Activated T-helper 1 cell treated with anti-CD3 and anti-CD28 coated beads, Interleukin-12 subunit alpha, Interleukin-12 subunit beta, Interleukin-2, Interleukin-4 antibody, amounts not matched to agents 30 ng/mL and 10 ng/mL and 1 ng/mL, durations not matched to agents 14 hours and 24 hours and 36 hours (primary cell): ENCODE results near the gene LGALS16. TPM values are rescaled to one million over a fixed set of nuclear protein-coding genes. Genes with fewer than 3 reads are reported as not detected.
"Not testable (repeated sequence)": the region's sequence is repeated elsewhere in the genome, so short reads cannot be mapped to it uniquely, and the experiment has no call there.

Experiments used
- DNase-seq: peaks from one replicate; pipeline ENCODE4 v3.0.0; 2021; ENCODE audit warnings: low spot score
- H3K27ac Mint-ChIP-seq: one replicate; pipeline ENCODE4 v1.8.0; 2021; ENCODE audit warnings: mild to moderate bottlenecking, mixed read lengths
- H3K27me3 Mint-ChIP-seq: one replicate; pipeline ENCODE4 v1.8.0; 2022; ENCODE audit warnings: mild to moderate bottlenecking, moderate library complexity, mixed read lengths; ENCODE audit not compliant: insufficient read depth
- H3K36me3 Mint-ChIP-seq: one replicate; pipeline ENCODE4 v1.8.0; 2021; ENCODE audit warnings: low read depth, mixed read lengths
- H3K4me1 Mint-ChIP-seq: one replicate; pipeline ENCODE4 v1.8.0; 2021; ENCODE audit warnings: low read depth, mixed read lengths
- H3K4me3 Mint-ChIP-seq: one replicate; pipeline ENCODE4 v1.8.0; 2021; ENCODE audit warnings: mild to moderate bottlenecking, moderate library complexity, mixed read lengths
- H3K9me3 Mint-ChIP-seq: one replicate; pipeline ENCODE4 v1.8.0; 2021; ENCODE audit warnings: mixed read lengths
- intact Hi-C: fragments of 100-400 bp; cut with micrococcal nuclease; formaldehyde crosslinking; loops from one replicate; pipeline ENCODE4 v1.15.1; 2024
- total RNA-seq: library from RNA; stranded (reverse); gene quantifications from 2 replicates; pipeline ENCODE4 v1.2.3, GENCODE V29; 2022

LGALS16 gene
- total RNA-seq, 1 donor from 2014 or later, result not detected

GRCh38 chr19:39659791-39660190, 4.1 kb downstream of the LGALS16 start:
- H3K27me3 Mint-ChIP-seq, result peaks cover 8% of the 10 kb centered on the region
- H3K9me3 Mint-ChIP-seq, result no peaks in the 10 kb centered on the region
- intact Hi-C loops, result no loop called here
- no peak for DNase-seq
- H3K4me3 Mint-ChIP-seq, result no peak overlapping the region
- H3K36me3 Mint-ChIP-seq, result no peaks in the 10 kb centered on the region
- H3K4me1 Mint-ChIP-seq, result no peaks in the 10 kb centered on the region
- H3K27ac Mint-ChIP-seq, result no peak overlapping the region

- peaks cover 8% of the 10 kb centered on the region for H3K27me3 Mint-ChIP-seq
- no peak for DNase-seq
- intact Hi-C loops, result no loop called here
- H3K27ac Mint-ChIP-seq, result no peak overlapping the region
- H3K9me3 Mint-ChIP-seq, result no peaks in the 10 kb centered on the region
- no peak overlapping the region for H3K4me3 Mint-ChIP-seq
- no peaks in the 10 kb centered on the region for H3K4me1 Mint-ChIP-seq
- no peaks in the 10 kb centered on the region for H3K36me3 Mint-ChIP-seq
Observed at GRCh38 chr19:39660661-39661060, 4.9 kb downstream of the LGALS16 start.

GRCh38 chr19:39661565-39661964, 5.9 kb downstream of the LGALS16 start:
- H3K27me3 Mint-ChIP-seq, result peaks cover 8% of the 10 kb centered on the region
- H3K4me1 Mint-ChIP-seq, result no peaks in the 10 kb centered on the region
- no peak overlapping the region for H3K4me3 Mint-ChIP-seq
- intact Hi-C loops, result no loop called here
- no peak for DNase-seq
- H3K9me3 Mint-ChIP-seq, result no peaks in the 10 kb centered on the region
- H3K36me3 Mint-ChIP-seq, result no peaks in the 10 kb centered on the region
- H3K27ac Mint-ChIP-seq, result no peak overlapping the region

GRCh38 chr19:39669860-39670259, 14.1 kb downstream of the LGALS16 start:
- intact Hi-C loops, result loop anchor here (5.0 to 10.0 kb wide), 2 partner anchors 273 to 545 kb away; partner anchors contain the start of gene PAK4
- DNase-seq, H3K27ac Mint-ChIP-seq, H3K9me3 Mint-ChIP-seq, H3K27me3 Mint-ChIP-seq, H3K36me3 Mint-ChIP-seq, H3K4me3 Mint-ChIP-seq: not testable (repeated sequence)
- peaks cover 19% of the 10 kb centered on the region for H3K4me1 Mint-ChIP-seq

- Mint-ChIP-seq H3K4me1 (peaks cover 28% of the 10 kb centered on the region), H3K9me3 (no peaks in the 10 kb centered on the region), H3K27ac (no peak overlapping the region), H3K27me3 (peaks cover 5% of the 10 kb centered on the region), H3K4me3 (no peak overlapping the region), H3K36me3 (peaks cover 2% of the 10 kb centered on the region)
- no peak for DNase-seq
- intact Hi-C loops, result loop anchor here (5.0 to 10.0 kb wide), 2 partner anchors 274 to 546 kb away; partner anchors contain the start of gene PAK4
Observed at GRCh38 chr19:39670998-39671397, 15.3 kb downstream of the LGALS16 start.

GRCh38 chr19:39671739-39672363, 16.1 kb downstream of the LGALS16 start:
- H3K4me3 Mint-ChIP-seq, result no peak overlapping the region
- H3K27me3 Mint-ChIP-seq, result peaks cover 5% of the 10 kb centered on the region
- no peaks in the 10 kb centered on the region for H3K9me3 Mint-ChIP-seq
- intact Hi-C loops, result loop anchor here (1.0 to 10.0 kb wide), 4 partner anchors 121 to 547 kb away; partner anchors contain the start of gene PAK4
- peaks cover 2% of the 10 kb centered on the region for H3K36me3 Mint-ChIP-seq
- peaks cover 32% of the 10 kb centered on the region for H3K4me1 Mint-ChIP-seq
- no peak overlapping the region for H3K27ac Mint-ChIP-seq
- DNase-seq, result peak; percentile 50

GRCh38 chr19:39672473-39672872, 16.8 kb downstream of the LGALS16 start:
- Mint-ChIP-seq H3K4me1 (peaks cover 32% of the 10 kb centered on the region), H3K27me3 (peaks cover 2% of the 10 kb centered on the region), H3K36me3 (peaks cover 2% of the 10 kb centered on the region), H3K27ac (no peak overlapping the region), H3K4me3 (no peak overlapping the region), H3K9me3 (no peaks in the 10 kb centered on the region)
- intact Hi-C loops, result loop anchor here (1.0 to 10.0 kb wide), 4 partner anchors 121 to 548 kb away; partner anchors contain the start of gene PAK4
- no peak for DNase-seq

GRCh38 chr19:39673862-39674261, 18.1 kb downstream of the LGALS16 start:
- not testable (repeated sequence) for DNase-seq, H3K27ac Mint-ChIP-seq, H3K27me3 Mint-ChIP-seq, H3K4me3 Mint-ChIP-seq, H3K36me3 Mint-ChIP-seq, H3K9me3 Mint-ChIP-seq
- H3K4me1 Mint-ChIP-seq, result peaks cover 42% of the 10 kb centered on the region
- intact Hi-C loops, result loop anchor here (1.0 to 10.0 kb wide), 3 partner anchors 92 to 549 kb away; partner anchors contain the start of gene PAK4

GRCh38 chr19:39676004-39676403, 20.3 kb downstream of the LGALS16 start:
- H3K9me3 Mint-ChIP-seq, result no peaks in the 10 kb centered on the region
- DNase-seq, result no peak
- no peaks in the 10 kb centered on the region for H3K36me3 Mint-ChIP-seq
- peaks cover 63% of the 10 kb centered on the region for H3K4me1 Mint-ChIP-seq
- peaks cover 1% of the 10 kb centered on the region for H3K27me3 Mint-ChIP-seq
- H3K4me3 Mint-ChIP-seq, result peak overlapping the region; percentile 60
- intact Hi-C loops, result loop anchor here (1.0 to 10.0 kb wide), 2 partner anchors 93 to 551 kb away; partner anchors contain the start of gene PAK4
- peak overlapping the region; percentile 72 for H3K27ac Mint-ChIP-seq

GRCh38 chr19:39677961-39678889, 22.5 kb downstream of the LGALS16 start:
- Mint-ChIP-seq H3K4me1 (peaks cover 58% of the 10 kb centered on the region), H3K4me3 (peak overlapping the region; percentile 71), H3K27me3 (peaks cover 1% of the 10 kb centered on the region), H3K36me3 (peaks cover 3% of the 10 kb centered on the region), H3K27ac (peak overlapping the region; percentile 78), H3K9me3 (no peaks in the 10 kb centered on the region)
- intact Hi-C loops, result loop anchor here (2.0 to 10.0 kb wide), 2 partner anchors 197 to 553 kb away; partner anchors contain the start of genes PAK4 and TIMM50
- DNase-seq, result no peak

GRCh38 chr19:39679056-39679790, 23.5 kb downstream of the LGALS16 start:
- Mint-ChIP-seq H3K27me3 (no peaks in the 10 kb centered on the region), H3K36me3 (peaks cover 3% of the 10 kb centered on the region), H3K4me1 (peaks cover 53% of the 10 kb centered on the region), H3K27ac (peak overlapping the region; percentile 78), H3K4me3 (peak overlapping the region; percentile 71), H3K9me3 (no peaks in the 10 kb centered on the region)
- peak; percentile 34 for DNase-seq
- intact Hi-C loops, result loop anchor here (1.0 to 10.0 kb wide), 6 partner anchors 25 to 554 kb away; partner anchors contain the start of genes LGALS14, PAK4 and TIMM50

GRCh38 chr19:39679791-39680168, 24.1 kb downstream of the LGALS16 start:
- Mint-ChIP-seq H3K27ac (peak overlapping the region; percentile 78), H3K4me3 (peak overlapping the region; percentile 71), H3K36me3 (peaks cover 3% of the 10 kb centered on the region), H3K27me3 (no peaks in the 10 kb centered on the region), H3K4me1 (peaks cover 53% of the 10 kb centered on the region), H3K9me3 (no peaks in the 10 kb centered on the region)
- no peak for DNase-seq
- intact Hi-C loops, result loop anchor here (1.0 to 10.0 kb wide), 6 partner anchors 25 to 555 kb away; partner anchors contain the start of genes LGALS14, PAK4 and TIMM50
